ENCODE data around the gene ACTR1B. TPM values are rescaled to one million over a fixed set of nuclear protein-coding genes. Genes with fewer than 3 reads are reported as not detected.

Gene ACTR1B
- total and polyA plus RNA-seq, 8 donors = 46.8 to 90.0 (median 50.2) TPM

- peak in 1 of 6 donors; percentile 22 for DNase-seq
- H3K4me1 ChIP-seq = no peaks in the 10 kb centered on the region
- TF ChIP-seq, protein P1, sequence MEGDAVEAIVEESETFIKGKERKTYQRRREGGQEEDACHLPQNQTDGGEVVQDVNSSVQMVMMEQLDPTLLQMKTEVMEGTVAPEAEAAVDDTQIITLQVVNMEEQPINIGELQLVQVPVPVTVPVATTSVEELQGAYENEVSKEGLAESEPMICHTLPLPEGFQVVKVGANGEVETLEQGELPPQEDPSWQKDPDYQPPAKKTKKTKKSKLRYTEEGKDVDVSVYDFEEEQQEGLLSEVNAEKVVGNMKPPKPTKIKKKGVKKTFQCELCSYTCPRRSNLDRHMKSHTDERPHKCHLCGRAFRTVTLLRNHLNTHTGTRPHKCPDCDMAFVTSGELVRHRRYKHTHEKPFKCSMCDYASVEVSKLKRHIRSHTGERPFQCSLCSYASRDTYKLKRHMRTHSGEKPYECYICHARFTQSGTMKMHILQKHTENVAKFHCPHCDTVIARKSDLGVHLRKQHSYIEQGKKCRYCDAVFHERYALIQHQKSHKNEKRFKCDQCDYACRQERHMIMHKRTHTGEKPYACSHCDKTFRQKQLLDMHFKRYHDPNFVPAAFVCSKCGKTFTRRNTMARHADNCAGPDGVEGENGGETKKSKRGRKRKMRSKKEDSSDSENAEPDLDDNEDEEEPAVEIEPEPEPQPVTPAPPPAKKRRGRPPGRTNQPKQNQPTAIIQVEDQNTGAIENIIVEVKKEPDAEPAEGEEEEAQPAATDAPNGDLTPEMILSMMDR (IDR thresholded peaks at IDR 0.05) = no peak
- H3K27me3 ChIP-seq = no peaks in the 10 kb centered on the region
- no peak overlapping the region for H3K4me3 ChIP-seq
- no peak for FAIRE-seq
- intact Hi-C loops (cut with DNase I) = loop anchor here in 2 of 3 donors (5.0 to 10.0 kb wide), 2 partner anchors 677 to 1640 kb away; no protein-coding TSS in a partner anchor
- H3K27ac ChIP-seq = no peak overlapping the region
- no peak for ATAC-seq
- H3K9me3 ChIP-seq = no peaks in the 10 kb centered on the region
- 90 to 92% methylated on average over 5 of the region's 5 CpGs for WGBS, 2 donors
- no peaks in the 10 kb centered on the region for H3K36me3 ChIP-seq
These were observed 41.1 kb upstream of the ACTR1B start for GRCh38 chr2:97704989-97705388.

DNA sequence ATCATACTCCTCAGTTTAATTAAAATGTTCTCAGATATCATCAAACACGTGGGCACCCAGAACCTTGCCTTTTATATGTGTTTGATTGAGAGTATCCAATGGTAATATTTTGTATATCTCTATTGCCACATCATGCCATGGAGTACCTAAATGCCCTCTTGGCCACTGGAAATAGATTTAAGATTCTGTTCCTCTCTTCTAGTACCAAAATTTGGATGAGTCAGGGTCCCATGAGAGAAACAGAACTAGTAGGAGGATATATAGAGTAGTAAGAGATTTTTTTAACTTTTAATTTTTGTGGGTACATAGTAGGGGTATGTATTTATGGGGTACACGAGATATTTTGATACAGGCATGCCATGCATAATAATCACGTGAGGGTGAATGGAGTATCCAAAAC is 39.9 kb upstream of the ACTR1B start:
- no peak for DNase-seq
- TF ChIP-seq, protein P1 (IDR thresholded peaks at IDR 0.05) = no peak
- no peak overlapping the region for H3K27ac ChIP-seq
- H3K36me3 ChIP-seq = no peaks in the 10 kb centered on the region
- no peak overlapping the region for H3K4me3 ChIP-seq
- WGBS, 2 donors = 41 to 53% methylated on average over 3 of the region's 3 CpGs
- no peaks in the 10 kb centered on the region for H3K9me3 ChIP-seq
- no peak for ATAC-seq
- FAIRE-seq = no peak
- no peaks in the 10 kb centered on the region for H3K27me3 ChIP-seq
- intact Hi-C loops (cut with DNase I) = loop anchor here in 1 of 3 donors (10.0 kb wide), 1 partner anchor 1639 kb away; no protein-coding TSS in a partner anchor
- no peaks in the 10 kb centered on the region for H3K4me1 ChIP-seq

DNA sequence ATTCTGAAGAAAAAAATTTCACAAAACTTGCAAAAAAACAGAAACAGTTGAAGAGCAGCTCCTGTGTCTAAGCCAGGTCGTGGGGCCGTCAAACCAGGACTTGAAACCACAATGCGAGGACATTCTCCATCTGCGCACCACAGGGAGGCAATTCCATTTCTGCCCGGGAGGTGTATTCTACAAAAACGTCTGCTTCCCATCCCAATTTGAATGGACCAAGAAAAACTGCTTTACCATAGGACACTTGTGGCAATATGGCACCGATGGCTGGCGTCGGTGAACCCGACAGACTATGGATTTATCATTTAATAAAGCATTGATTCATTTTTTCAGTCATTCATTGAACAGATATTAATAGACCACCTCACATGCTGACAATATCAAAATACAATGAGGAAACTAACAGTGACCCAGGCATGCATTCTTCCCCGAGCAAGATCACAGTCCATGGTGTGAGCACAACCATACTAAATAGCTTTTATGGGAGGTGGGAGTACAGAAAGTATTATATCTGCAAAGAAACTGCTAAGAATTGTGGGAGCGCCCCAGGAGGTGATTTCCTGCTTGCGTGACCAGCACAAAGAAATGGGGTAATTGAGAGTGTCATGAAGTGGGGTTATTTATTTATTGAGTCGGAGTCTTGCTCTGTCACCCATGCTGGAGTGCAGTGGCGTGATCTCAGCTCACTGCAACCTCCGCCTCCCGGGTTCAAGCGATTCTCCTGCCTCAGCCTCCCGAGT is 39.1 kb upstream of the ACTR1B start:
- intact Hi-C loops (cut with DNase I) = loop anchor here in 1 of 3 donors (10.0 kb wide), 1 partner anchor 1638 kb away; no protein-coding TSS in a partner anchor
- peak in 1 of 6 donors; percentile 10 for DNase-seq

DNA sequence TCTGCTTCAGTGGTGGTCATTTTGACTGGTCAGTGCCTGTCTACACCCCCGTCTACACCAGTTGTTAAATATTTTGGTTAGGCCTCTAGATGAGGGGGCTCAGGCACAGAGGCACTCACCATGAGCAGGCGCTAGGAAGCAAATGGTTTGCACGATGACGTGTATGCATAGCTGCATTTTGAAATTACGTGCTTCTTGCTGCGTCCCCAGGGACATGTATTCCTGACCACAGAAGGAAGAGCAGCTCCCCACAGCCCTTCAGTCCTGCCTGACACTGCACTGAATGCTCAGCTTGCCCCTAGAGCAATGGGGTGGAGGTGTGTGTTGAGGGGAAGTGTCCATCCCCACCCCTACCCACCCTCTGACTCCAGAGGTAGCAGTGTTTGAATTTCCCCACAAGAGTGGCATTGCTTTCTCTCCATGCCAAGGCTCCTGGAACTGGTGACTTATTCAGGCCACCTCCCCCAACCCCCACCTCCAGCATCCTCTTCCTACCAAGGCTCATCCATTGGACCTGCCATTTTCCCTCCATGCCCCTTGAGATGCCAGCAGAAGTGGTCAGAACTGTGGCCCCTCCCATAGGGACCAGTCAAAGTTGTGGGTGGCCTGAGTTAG is 38.1 kb upstream of the ACTR1B start:
- WGBS, 2 donors = 92% methylated on average over 6 of the region's 6 CpGs
- H3K4me3 ChIP-seq = no peak overlapping the region
- no peaks in the 10 kb centered on the region for H3K9me3 ChIP-seq
- peak in 1 of 6 donors; percentile 6 for DNase-seq
- no peaks in the 10 kb centered on the region for H3K27me3 ChIP-seq
- ATAC-seq = no peak
- FAIRE-seq = no peak
- TF ChIP-seq, protein P1 (IDR thresholded peaks at IDR 0.05) = no peak
- no peaks in the 10 kb centered on the region for H3K36me3 ChIP-seq
- intact Hi-C loops (cut with DNase I) = loop anchor here in 1 of 3 donors (10.0 kb wide), 1 partner anchor 1637 kb away; no protein-coding TSS in a partner anchor
- peaks cover 0 to 2% (median 0%) of the 10 kb centered on the region in 3 donors for H3K4me1 ChIP-seq
- H3K27ac ChIP-seq = no peak overlapping the region

More for the DNA sequence above, 39.1 kb upstream of the ACTR1B start:
- no peak for FAIRE-seq
- Histone ChIP-seq H3K27me3 (no peaks in the 10 kb centered on the region), H3K4me3 (no peak overlapping the region), H3K4me1 (no peaks in the 10 kb centered on the region), H3K9me3 (no peaks in the 10 kb centered on the region), H3K27ac (no peak overlapping the region), H3K36me3 (no peaks in the 10 kb centered on the region)
- TF ChIP-seq, protein P1 (IDR thresholded peaks at IDR 0.05) = no peak
- 85 to 86% methylated on average over 19 of the region's 19 CpGs for WGBS, 2 donors
- ATAC-seq = no peak
